Neuron (in vitro differentiated cells): ENCODE measurements around the gene BCAM.
"Not testable (repeated sequence)": the region's sequence is repeated elsewhere in the genome, so short reads cannot be mapped to it uniquely, and the experiment has no call there.

ENCODE experiments used
- H2AFZ ChIP-seq: one replicate; pipeline ENCODE4 v1.6.1; 2013; ENCODE audit warnings: low read depth, mild to moderate bottlenecking, inconsistent platforms, low read length, moderate library complexity
- H3K27me3 ChIP-seq: one replicate; pipeline ENCODE4 v1.6.1; 2013; ENCODE audit warnings: low read length; ENCODE audit not compliant: insufficient read depth
- H3K36me3 ChIP-seq: one replicate; pipeline ENCODE4 v1.6.1; 2013; ENCODE audit warnings: low read length; ENCODE audit not compliant: insufficient read depth
- H3K4me1 ChIP-seq: one replicate; pipeline ENCODE4 v1.6.1; 2013; ENCODE audit warnings: low read length; ENCODE audit not compliant: insufficient read depth
- H3K4me3 ChIP-seq: 2 replicates; pipeline ENCODE4 v1.5.1; 2013; ENCODE audit warnings: mild to moderate bottlenecking, low read length, moderate library complexity
- H3K9me3 ChIP-seq: one replicate; pipeline ENCODE4 v1.6.1; 2013; ENCODE audit warnings: low read length

The BCAM gene

DNA sequence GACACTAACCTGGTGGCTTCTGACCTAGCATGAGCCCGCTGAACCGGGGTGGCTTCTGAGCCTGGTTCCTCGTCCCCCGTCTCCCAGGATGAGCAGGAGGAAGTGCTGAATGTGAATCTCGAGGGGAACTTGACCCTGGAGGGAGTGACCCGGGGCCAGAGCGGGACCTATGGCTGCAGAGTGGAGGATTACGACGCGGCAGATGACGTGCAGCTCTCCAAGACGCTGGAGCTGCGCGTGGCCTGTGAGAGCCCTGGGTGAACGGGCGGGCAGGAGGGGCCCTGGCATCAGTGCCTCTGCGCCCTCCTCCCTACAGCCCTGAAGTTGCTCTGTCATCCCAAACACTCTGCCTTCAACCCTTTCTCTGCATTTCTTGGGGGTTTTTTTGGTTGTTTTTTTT, 5.6 kb downstream of the BCAM start:
- no peak overlapping the region for H2AFZ ChIP-seq
- no peaks in the 10 kb centered on the region for H3K9me3 ChIP-seq
- H3K4me1 ChIP-seq: peaks cover 13% of the 10 kb centered on the region
- no peaks in the 10 kb centered on the region for H3K36me3 ChIP-seq
- no peak overlapping the region for H3K4me3 ChIP-seq
- no peaks in the 10 kb centered on the region for H3K27me3 ChIP-seq

DNA sequence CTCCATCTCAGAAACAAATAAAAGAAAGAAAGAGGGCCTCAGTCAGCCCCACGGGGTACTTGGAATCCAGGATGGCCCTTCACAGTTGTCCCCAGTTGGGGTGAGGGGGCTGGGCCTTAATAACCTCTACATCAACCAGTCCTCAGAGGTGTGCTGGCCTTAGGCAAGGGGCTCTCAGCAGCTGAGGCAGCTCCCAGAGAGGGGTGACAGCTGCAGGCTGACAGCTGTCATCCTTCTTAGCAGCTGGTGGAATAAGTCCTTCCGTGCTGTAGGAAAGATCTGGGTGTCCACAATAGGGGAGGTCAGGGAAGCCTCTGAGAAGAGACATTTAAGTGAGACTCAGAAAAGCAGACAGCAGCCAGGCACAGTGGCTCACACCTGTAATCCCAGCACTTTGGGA, 7.4 kb downstream of the BCAM start:
- H3K4me3 ChIP-seq: no peak overlapping the region
- no peaks in the 10 kb centered on the region for H3K27me3 ChIP-seq
- H3K4me1 ChIP-seq: peaks cover 3% of the 10 kb centered on the region
- H3K9me3 ChIP-seq: no peaks in the 10 kb centered on the region
- no peaks in the 10 kb centered on the region for H3K36me3 ChIP-seq
- H2AFZ ChIP-seq: no peak overlapping the region

DNA sequence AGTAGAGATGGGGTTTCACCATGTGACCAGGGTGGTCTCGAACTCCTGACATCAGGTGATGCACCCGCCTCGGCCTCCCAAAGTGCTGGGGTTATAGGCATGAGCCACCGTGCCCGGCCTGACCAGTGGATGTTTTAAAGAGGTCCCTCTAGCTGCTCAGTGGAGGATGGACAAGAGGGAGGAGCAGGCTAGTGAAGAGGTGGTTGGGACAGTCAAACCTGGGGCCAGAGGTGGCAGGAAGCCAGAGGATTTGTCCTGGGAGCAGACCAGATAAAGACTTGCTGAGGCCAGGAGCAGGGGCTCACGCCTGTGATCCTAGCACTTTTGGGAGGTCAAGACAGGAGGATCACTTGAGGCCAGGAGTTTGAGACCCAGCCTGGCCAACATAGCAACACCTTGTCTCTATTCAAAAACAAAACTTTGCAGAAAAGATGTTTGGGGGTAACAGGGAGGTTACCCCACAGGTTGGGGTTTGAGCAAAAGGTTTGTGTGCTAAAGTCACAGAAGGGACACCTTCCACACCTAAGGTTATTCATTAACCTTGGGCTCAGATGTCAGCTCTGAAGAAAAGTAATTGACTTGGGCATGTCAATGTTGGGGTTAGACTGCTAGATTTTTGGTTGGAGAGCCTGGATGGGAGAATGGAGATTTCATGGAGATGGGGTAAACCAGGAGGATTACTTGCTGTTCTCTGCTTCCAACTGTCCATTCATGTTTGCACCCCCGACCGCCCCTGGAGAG, 9.0 kb downstream of the BCAM start:
- H3K9me3 ChIP-seq: no peaks in the 10 kb centered on the region
- H3K27me3 ChIP-seq: no peaks in the 10 kb centered on the region
- H3K4me1 ChIP-seq: peaks cover under 1% of the 10 kb centered on the region
- H3K4me3 ChIP-seq: no peak overlapping the region
- no peaks in the 10 kb centered on the region for H3K36me3 ChIP-seq
- H2AFZ ChIP-seq: no peak overlapping the region

DNA sequence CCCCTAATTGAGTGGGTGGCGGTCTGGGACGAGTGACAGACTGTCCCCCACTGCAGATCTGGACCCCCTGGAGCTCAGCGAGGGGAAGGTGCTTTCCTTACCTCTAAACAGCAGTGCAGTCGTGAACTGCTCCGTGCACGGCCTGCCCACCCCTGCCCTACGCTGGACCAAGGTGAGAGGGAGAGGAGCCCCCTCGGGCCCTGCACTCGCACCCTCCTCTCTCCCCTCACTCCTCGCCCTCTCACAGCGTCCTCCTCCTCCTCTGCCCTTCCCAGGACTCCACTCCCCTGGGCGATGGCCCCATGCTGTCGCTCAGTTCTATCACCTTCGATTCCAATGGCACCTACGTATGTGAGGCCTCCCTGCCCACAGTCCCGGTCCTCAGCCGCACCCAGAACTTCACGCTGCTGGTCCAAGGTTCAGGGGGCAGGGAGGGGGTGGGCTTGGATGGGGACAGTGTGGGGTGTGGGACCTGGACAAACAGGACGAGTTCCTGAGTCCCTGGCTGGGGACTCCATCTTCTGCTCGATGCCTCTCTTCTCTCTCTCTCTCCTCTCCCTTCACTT, 9.6 kb downstream of the BCAM start:
- H3K27me3 ChIP-seq: no peaks in the 10 kb centered on the region
- H3K36me3 ChIP-seq: no peaks in the 10 kb centered on the region
- H3K9me3 ChIP-seq: no peaks in the 10 kb centered on the region
- H3K4me3 ChIP-seq: no peak overlapping the region
- H3K4me1 ChIP-seq: peaks cover 6% of the 10 kb centered on the region
- H2AFZ ChIP-seq: no peak overlapping the region

DNA sequence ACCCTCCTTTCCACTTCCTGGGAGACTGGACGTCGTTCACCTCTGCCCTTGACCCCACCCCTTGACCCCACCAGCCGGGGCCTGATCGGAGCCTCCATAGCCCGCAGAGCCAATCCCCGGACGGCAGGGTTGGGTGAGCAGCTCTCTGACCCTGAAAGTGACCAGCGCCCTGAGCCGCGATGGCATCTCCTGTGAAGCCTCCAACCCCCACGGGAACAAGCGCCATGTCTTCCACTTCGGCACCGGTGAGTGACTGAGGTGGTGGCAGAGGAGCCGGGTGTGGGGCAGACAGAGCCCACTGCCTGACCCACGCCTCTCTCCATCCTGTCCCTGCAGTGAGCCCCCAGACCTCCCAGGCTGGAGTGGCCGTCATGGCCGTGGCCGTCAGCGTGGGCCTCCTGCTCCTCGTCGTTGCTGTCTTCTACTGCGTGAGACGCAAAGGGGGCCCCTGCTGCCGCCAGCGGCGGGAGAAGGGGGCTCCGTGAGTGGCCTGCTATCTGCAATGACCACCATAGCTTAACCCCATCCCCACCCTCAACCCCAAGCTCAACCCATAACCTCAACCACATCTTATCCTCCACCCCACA, 10.4 kb downstream of the BCAM start:
- Histone ChIP-seq H3K4me3 (no peak overlapping the region), H3K27me3 (no peaks in the 10 kb centered on the region), H3K36me3 (no peaks in the 10 kb centered on the region), H3K9me3 (no peaks in the 10 kb centered on the region), H2AFZ (no peak overlapping the region), H3K4me1 (peaks cover 6% of the 10 kb centered on the region)

DNA sequence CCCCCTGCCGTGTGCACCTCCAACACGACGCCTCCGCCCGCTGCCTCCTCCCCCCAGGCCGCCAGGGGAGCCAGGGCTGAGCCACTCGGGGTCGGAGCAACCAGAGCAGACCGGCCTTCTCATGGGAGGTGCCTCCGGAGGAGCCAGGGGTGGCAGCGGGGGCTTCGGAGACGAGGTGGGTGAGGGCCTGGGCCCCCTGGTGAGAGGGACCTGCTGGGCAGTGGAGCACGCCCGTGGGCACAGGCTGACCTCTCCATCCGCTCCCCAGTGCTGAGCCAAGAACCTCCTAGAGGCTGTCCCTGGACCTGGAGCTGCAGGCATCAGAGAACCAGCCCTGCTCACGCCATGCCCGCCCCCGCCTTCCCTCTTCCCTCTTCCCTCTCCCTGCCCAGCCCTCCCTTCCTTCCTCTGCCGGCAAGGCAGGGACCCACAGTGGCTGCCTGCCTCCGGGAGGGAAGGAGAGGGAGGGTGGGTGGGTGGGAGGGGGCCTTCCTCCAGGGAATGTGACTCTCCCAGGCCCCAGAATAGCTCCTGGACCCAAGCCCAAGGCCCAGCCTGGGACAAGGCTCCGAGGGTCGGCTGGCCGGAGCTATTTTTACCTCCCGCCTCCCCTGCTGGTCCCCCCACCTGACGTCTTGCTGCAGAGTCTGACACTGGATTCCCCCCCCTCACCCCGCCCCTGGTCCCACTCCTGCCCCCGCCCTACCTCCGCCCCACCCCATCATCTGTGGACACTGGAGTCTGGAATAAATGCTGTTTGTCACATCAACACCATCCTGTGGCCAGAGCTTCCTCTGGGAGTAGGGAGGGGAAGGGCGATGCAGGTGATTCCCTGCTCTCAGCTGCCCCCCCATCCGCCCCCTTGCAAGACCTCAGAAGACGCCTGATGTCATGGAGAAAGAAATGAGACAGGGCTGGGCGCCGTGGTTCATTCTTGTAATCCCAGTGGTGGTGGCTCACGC, 12.0 kb downstream of the BCAM start:
- Histone ChIP-seq H3K36me3 (no peaks in the 10 kb centered on the region), H3K4me1 (peaks cover 6% of the 10 kb centered on the region), H3K9me3 (no peaks in the 10 kb centered on the region), H3K27me3 (no peaks in the 10 kb centered on the region), H2AFZ (no peak overlapping the region), H3K4me3 (no peak overlapping the region)

DNA sequence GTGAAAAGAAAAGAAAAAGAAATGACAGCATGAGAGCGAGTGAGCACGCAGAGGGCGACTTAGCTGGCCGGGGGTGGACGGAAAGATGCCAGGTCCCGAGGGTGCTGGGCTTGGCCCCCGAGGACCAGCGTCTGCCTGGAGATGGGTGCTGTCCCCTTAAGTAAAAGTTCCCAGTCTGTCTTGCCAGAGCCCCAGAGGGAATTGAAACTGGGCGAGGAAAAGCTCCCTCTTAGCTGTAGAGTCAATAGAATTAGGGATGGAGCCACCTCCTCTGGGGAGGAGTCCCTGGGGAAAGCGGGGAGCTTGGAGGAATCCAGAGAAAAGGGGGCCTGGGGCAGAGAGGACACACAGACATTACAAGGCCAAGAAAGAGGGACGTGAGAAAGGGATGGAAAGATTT, 13.3 kb downstream of the BCAM start:
- Histone ChIP-seq H3K9me3 (no peaks in the 10 kb centered on the region), H3K27me3 (no peaks in the 10 kb centered on the region), H3K4me3 (no peak overlapping the region), H2AFZ (no peak overlapping the region), H3K36me3 (no peaks in the 10 kb centered on the region), H3K4me1 (peaks cover 6% of the 10 kb centered on the region)

DNA sequence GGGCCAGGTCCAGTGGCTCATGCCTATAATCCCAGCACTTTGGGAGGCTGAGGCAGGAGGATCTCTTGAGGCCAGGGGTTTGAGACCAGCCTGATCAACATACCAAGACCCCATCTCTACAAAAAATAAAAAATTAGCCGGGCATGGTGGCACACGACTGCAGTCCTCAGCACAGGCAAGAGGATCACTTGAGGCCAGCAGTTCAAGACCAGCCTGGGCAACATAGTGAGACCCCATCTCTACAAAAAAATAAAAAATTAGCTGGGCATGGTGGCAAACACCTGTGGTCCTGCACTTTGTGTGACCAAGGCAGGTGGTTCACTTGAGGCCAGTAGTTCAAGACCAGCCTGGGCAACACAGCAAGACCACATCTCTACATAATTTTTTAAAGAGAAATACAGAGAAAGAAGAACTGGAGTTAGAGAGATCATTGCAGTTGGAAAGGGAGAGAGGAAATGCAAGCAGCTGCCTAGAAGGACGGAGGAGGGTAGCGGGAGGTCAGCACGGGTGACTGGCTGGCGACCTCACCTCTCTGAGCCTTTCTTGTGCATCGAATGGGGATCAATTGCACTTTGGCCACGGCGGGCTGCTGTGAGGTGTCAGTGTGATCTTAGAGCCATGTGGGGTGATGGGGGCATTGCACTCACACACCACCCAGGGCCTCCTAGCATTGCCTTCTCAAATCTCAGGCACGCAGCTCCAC, 13.9 kb downstream of the BCAM start:
- Histone ChIP-seq H3K4me1 (peaks cover 6% of the 10 kb centered on the region), H3K27me3 (no peaks in the 10 kb centered on the region), H3K4me3 (no peak overlapping the region)

DNA sequence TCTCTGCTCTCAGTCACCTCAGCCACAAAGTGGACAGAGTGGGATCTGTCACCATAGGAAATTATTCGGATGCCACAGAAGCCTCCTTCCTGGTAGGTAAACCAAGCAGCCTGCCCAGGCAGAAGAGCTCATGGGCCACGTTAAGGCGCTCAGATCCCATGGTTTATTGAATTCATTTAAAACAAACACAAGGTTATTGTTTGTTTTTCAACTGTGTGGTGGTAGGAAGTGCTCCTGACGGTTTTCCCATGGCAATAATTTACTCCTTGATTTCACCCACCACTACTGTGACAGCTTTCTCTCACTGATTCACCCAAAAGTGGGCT, 14.4 kb downstream of the BCAM start:
- H3K27me3 ChIP-seq: no peaks in the 10 kb centered on the region
- no peak overlapping the region for H3K4me3 ChIP-seq
- H3K9me3 ChIP-seq: no peaks in the 10 kb centered on the region
- peaks cover 6% of the 10 kb centered on the region for H3K4me1 ChIP-seq
- H3K36me3 ChIP-seq: no peaks in the 10 kb centered on the region
- H2AFZ ChIP-seq: no peak overlapping the region

More for the DNA sequence above, 13.9 kb downstream of the BCAM start:
- Histone ChIP-seq H3K36me3 (no peaks in the 10 kb centered on the region), H3K9me3 (no peaks in the 10 kb centered on the region), H2AFZ (no peak overlapping the region)

DNA sequence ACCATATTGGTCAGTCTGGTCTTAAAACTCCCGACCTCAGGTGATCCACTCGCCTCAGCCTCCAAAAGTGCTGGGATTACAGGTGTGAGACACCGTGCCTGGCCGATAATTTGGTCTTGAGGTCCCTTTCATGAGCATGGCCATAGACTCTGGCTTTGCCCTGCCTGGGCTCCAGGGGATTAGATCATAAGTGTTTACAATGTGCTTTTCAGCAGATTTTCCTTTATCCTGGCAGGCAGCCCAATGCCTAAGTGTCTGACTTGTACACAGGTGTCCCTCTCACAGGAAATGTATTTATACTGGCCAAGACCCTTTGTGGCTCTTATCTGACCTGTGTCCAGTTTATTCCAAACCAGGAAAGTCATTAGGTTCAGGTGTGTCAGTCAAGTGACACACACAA, 15.9 kb downstream of the BCAM start:
- Histone ChIP-seq H3K9me3 (no peaks in the 10 kb centered on the region), H3K36me3 (no peaks in the 10 kb centered on the region), H2AFZ (no peak overlapping the region), H3K4me1 (peaks cover 6% of the 10 kb centered on the region), H3K4me3 (no peak overlapping the region), H3K27me3 (no peaks in the 10 kb centered on the region)

DNA sequence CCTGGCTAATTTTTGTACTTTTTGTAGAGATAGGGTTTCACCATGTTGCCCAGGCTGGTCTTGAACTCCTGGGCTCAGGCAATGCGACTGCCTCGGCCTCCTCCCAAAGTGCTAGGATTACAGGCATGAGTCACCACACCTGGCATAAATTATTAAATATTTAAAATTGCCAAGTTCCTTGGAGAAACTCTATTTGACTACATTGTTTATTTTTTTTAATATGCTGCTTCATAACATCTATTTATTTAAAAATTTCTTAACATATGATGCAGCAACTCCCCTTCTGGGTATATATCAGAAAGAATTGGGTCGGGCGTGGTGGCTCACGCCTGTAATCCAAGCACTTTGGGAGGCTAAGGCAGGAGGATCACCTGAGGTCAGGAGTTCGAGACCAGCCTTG, 24.0 kb downstream of the BCAM start:
- H3K36me3 ChIP-seq, H3K4me1 ChIP-seq, H2AFZ ChIP-seq, H3K4me3 ChIP-seq, H3K27me3 ChIP-seq, H3K9me3 ChIP-seq: not testable (repeated sequence)

DNA sequence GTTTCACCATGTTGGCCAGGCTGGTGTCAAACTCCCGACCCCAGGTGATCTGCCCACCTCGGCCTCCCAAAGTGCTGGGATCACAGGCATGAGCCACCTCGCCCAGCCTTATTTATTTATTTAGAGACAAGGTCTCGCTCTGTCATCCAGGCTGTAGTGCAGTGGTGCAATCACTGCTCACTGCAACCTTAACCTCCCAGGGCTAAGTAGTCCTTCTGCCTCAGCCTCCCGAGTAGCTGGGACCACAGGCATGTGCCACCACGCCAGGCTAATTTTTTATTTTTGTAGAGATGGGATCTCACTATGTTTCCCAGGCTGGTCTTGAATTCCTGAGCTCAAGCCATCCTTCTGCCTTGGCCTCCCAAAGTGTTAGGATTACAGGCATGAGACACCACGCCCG, 25.5 kb downstream of the BCAM start:
- H3K9me3 ChIP-seq, H3K4me3 ChIP-seq, H3K36me3 ChIP-seq, H3K4me1 ChIP-seq, H3K27me3 ChIP-seq, H2AFZ ChIP-seq: not testable (repeated sequence)

DNA sequence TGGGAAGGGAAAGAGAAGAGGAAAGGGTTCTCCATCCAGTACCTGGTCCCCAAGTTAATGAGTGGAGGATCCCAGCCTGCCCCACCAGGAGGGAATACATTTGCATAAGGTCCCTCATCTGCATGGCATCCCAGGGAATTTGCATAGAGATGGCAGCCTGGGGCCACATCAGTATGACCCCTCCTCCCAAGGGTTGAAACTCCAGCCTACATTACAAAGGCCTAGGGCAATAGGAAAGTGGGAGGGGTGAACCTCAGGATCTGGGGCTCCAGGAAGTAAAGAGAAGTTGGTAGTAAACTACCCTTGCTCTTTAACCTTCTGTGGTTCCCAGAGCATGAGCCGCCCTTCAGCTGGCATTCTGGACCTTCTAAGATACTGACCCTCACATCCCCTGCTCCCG, 30.4 kb downstream of the BCAM start:
- no peak overlapping the region for H3K4me3 ChIP-seq
- no peaks in the 10 kb centered on the region for H3K9me3 ChIP-seq
- H2AFZ ChIP-seq: no peak overlapping the region
- H3K4me1 ChIP-seq: no peaks in the 10 kb centered on the region
- no peaks in the 10 kb centered on the region for H3K27me3 ChIP-seq
- no peaks in the 10 kb centered on the region for H3K36me3 ChIP-seq
